ENCODE measurements around the gene FBXO42.

The FBXO42 gene

DNA sequence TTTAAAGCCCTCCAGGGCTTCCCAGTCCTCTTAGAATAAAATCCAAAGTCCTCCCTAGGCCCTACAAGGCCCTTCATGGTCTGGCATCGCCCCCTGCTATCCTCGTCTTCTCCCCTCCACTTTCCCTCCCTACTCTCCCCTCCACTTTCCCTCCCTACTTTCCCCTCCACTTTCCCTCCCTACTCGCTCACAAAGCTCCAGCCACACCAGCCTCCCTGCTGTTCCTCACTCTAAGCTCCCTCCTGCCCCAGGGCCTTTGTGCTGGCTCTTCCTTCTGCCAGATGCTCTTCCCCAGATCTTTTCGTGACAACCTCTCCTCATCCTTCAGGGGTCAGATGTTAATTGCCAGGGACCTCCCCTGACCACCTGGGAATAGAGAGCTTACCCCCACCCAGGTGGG lies 152.6 kb downstream of the FBXO42 start:
- no peak for DNase-seq

DNA sequence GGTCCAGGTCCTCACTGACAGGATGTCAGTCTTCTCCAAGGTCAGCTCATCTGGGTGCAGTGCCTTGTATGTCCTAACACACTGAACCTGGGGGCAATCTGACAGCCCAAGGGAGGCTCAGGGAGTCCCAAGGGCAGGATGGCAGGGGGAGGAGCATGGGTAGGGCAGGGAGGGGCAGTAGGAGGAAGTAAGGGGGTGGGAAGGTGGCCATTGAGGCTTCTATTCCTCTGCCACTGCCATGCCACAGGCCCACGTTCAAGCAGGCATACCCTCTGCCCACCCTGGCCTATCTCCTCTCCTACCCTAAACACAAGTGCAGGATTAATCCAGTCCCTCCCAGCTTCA lies 153.2 kb downstream of the FBXO42 start:
- DNase-seq = no peak

DNA sequence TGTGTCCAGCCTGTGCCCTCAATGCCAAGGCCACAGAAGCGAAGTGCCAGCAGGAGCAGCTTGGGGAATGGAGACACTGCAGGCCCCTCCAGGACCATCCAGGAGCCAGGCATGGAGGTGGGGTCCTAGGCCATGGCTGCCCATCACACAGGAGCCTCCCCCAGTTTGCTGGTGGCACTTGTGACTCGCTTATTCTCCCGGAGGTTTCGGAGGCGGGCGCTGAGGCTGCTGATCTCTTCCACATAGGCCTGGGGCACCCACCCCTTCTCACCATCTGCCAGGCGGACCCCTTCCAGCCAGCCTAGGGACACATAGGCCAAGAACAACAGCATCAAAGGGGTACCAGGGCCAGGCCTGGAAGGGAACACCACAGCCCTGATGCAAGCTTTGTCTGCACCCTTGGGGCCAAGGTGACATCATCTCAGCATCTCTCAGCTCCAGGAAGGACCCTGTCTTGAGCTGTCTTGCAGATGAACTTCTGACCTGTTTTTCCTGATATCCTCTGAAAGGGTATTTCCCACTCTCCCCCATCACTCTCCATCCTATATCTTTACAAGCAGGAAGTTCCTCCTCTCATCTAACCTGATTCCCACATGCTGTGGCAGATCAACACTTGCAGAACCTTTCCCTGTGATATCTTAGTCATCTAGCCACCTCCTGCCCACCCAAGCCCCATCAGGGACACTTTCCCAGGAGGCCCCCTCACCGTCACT lies 153.7 kb downstream of the FBXO42 start:
- DNase-seq = no peak

DNA sequence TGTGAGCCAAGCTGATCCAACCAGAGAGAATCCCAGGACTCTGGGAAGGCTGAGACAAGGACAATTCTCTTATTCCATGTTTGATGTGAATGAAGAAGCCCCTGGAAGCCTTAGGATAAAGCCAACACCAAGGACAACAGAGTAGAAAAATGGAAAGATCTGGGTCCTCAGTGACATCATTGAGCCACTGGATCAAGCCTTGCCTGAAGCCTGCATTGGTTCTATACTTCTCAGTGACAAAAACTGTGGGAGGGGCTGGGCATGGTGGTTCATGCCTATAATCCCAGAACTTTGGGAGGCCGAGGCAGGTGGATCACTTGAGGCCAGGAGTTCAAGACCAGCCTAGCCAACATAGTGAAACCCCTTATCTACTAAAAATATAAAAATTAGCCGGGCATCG lies 155.4 kb downstream of the FBXO42 start:
- DNase-seq = no peak
